DMS153 treated with DMSO at 0.1 percent for 48 hours (cell line): Measurements from ENCODE around the gene NECTIN3.

Experiments
- DNase-seq: peaks from one replicate; lab custom pipeline; 2025; ENCODE audit not compliant: unreplicated experiment; lab: John Stamatoyannopoulos, UW

The NECTIN3 gene, protein sequence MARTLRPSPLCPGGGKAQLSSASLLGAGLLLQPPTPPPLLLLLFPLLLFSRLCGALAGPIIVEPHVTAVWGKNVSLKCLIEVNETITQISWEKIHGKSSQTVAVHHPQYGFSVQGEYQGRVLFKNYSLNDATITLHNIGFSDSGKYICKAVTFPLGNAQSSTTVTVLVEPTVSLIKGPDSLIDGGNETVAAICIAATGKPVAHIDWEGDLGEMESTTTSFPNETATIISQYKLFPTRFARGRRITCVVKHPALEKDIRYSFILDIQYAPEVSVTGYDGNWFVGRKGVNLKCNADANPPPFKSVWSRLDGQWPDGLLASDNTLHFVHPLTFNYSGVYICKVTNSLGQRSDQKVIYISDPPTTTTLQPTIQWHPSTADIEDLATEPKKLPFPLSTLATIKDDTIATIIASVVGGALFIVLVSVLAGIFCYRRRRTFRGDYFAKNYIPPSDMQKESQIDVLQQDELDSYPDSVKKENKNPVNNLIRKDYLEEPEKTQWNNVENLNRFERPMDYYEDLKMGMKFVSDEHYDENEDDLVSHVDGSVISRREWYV

DNA sequence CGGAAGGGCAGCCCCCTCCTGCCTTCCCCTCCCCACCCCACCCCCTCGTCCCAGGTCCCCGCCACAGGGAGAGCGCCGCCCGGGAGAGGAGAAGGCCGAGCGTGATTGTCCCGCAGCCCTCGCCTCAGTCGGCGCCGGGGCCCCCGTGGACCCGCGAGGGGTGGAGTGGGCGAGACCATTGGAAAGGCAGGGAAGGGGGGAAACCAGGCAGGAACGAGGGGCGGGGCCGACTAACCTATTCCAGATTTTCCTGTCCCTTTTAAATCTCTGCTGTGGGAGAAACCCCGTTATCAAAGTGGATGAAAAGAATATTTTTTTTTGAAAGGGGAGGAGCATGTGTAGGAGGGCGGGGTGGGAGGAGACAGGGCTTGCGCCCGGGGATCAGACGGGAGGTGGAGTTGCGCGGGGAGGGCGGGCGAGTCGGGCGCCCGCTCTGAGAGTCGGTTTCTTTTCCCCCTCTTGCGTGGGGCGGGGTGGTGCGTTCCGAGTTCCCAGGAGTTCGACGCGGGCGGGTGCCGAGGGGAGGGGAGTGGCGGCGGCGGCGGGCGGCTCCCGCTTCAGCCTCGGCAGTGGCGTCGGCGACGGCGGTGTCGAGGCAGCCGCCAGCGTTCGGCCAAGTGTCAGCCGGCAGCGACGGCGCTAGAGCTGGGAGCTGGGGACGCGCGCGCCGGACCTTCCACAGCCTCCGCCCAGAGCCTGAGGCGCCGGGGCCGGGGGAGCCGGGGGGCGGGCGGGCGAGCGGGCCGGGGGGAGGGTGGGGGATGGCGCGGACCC lies at the start of gene NECTIN3:
NECTIN3 (plus strand) TSS at position 560 of the 774 bp plus-strand sequence; CDS start at position 762, 202 bp downstream.
- DNase-seq, result peak; percentile 63

GRCh38 chr3:111027868-111028267 lies 43.7 kb upstream of the NECTIN3 start:
- no peak for DNase-seq

- DNase-seq, result no peak
Observed at GRCh38 chr3:111031538-111031937, 40.1 kb upstream of the NECTIN3 start.

- no peak for DNase-seq
Observed at GRCh38 chr3:111032677-111033076, 38.9 kb upstream of the NECTIN3 start.

GRCh38 chr3:111033470-111034050 lies 38.1 kb upstream of the NECTIN3 start:
- DNase-seq, result no peak

DNA sequence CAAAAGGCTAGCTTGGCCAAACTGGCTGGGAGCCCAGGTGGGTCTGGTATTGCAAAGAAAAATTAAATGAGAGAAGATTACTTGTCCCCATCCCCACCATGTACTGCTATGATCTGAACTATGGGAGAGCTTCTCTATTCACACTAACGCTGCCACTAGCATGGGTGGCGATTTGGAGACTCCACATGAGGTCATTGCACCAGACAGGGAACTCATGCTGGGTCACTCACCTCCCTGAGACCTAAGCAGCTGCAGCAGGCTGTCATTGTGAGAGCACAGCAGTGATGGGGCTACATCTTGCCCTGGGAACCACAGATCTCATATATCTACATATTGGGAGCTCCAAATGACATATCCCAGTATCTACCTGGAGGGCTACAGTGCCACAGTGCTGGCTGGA lies 36.3 kb upstream of the NECTIN3 start:
- DNase-seq, result no peak

DNA sequence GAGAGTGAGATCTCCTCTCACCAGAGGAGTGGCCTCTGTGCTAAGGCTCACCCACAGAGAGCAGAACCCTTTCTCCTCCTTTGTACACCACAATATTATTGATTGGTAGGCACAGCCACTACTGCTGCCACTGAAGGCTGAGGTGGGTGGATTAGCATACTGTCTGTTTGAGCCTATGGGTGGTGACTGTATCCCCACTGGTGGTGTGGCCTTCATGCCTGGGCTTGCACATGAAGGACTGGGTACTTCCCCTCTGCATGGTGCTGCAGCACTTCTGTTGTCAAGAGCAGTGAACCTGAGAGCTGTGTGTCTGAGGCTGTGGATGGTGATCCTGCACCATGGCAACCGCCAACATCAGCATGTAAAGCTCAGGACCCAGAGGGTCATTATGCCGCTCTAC lies 35.7 kb upstream of the NECTIN3 start:
- DNase-seq, result no peak

GRCh38 chr3:111040959-111041358 lies 30.7 kb upstream of the NECTIN3 start:
- no peak for DNase-seq

DNA sequence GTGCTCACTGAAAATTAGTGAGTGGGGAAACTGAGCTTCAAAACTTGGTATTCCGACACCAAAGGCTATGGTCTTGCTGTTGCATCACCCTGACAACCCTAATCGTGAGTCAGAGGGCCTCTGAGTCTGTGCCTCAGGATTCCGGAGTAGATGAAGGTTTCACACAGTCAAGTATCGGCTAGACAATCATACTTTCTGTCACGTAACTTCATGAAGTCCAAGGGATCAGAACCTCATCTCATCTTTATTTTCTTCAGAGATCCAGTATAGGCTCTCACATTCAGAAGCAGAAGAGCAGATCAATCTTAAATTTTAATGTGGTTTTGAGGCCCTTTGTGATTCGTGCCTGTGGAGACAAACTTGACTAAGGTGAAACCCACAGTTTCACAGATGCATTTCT lies 26.1 kb upstream of the NECTIN3 start:
- DNase-seq, result no peak

DNA sequence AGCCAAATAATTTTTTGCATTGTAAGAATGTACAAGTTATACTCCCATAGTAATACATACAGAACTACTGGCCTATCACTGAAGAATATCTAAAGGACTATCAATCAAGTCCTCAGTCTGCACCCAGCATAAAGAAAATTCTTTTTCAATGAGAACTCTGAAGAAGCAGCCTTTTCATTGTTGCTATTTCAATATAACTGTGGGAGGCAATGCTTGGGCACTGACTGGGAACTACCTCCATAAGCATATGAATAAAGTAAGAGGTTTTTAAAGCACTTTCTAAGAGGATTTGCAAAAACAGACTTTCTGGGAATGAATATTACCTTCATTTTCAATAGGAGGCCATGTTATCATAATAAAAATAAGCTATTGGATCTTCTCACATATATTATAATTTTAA lies 24.6 kb upstream of the NECTIN3 start:
- DNase-seq, result no peak

GRCh38 chr3:111047812-111048435 lies 23.7 kb upstream of the NECTIN3 start:
- DNase-seq, result no peak

GRCh38 chr3:111051354-111051753 lies 20.3 kb upstream of the NECTIN3 start:
- no peak for DNase-seq

DNA sequence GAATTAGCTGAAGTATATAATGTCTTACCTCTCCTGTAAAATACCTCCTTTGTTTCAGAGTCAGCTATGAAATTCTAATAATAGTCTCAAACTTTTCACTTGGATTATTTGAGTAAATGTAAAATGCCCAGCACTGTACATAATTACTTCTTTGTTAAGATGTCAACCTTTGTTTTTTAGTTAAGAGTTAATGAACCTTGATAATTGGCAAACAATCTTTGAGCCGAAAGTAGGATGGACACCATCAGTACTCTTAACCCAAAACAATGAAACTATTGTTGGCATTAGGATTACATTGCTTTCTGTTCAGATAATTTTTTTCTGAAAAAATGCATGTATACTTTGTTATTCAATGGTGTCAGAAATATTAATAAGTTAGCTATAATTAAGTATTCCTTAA lies 3.0 kb upstream of the NECTIN3 start:
- DNase-seq, result no peak

GRCh38 chr3:111069974-111070771 lies 1.4 kb upstream of the NECTIN3 start:
- DNase-seq, result no peak

DNA sequence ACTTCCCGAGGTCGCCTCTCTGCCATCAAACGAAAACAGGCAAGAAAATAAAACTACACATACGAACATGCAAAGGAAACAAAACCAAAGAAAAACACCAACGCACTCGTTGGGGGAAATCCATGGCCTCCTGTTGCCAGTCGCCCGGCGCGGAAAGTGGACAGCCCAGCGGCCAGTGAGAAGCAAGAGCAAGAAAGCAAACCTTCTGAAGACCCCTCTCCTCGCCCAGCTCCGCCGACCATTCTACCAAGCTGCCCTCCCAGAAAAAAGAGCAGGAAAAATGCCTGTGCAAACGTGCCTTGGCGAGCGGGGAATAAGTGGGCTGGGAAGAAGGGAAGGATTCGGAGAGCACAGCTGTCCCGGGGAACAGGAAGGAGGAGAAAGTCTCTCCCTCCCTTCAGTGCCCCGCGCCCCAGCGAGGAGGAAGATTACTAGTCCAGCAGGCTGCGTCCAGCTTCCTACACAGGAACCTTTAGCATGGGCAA lies 802 bp upstream of the NECTIN3 start:
- no peak for DNase-seq

- no peak for DNase-seq
Observed at GRCh38 chr3:111072031-111072921, 660 bp downstream of the NECTIN3 start.

GRCh38 chr3:111073218-111073617 lies 1.6 kb downstream of the NECTIN3 start:
- DNase-seq, result no peak

- DNase-seq, result no peak
Observed at GRCh38 chr3:111076732-111077131, 5.1 kb downstream of the NECTIN3 start.

- DNase-seq, result no peak
Observed at GRCh38 chr3:111077369-111077768, 5.8 kb downstream of the NECTIN3 start.
